DMS79 (cell line): ENCODE data around the gene TPSAB1.
"Not testable (repeated sequence)": the region's sequence is repeated elsewhere in the genome, so short reads cannot be mapped to it uniquely, and the experiment has no call there.

Experiments
- DNase-seq: peaks from one replicate; lab custom pipeline; 2025; lab: John Stamatoyannopoulos, UW

The TPSAB1 gene

DNA sequence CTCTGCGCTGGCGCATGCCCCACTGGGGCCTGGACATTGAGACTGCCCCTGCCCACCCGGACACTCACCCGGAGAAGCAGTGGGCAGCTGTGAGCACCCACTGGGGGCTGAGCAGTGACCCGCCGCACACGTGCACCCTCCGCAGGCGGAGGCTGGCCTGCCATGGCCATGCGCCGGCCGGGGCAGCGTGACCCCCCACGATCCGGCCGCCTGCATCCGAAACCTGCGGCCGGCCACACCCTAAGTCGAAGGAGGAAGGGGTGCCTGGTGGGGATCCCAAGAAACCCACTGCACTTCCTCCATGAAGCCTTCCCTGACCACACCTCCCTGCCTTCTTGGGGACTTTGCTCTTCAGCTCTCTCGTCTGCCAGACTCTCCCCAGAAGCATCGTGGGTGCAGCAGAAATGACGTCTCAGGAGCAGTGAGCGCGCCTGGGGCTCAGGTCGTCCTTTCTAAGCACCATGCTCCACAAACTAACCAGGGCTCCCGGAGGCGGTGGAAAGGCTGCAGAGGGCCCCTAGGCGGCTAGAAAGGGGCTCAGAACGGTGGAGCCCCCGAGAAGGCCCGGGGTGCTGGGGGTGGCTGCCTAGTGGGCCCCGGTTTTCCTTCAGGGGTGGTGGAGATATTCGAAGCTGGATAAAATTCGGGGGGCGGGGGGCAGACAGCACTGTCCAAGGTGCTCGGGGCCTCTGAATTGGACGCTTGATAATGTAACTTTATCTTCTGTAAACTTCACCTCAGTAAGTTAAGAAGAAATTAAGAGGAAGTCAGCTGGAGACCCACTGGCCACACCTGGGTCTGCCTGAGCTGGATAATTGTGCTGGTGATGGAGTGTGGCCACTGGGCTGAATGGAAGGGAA lies 16.9 kb upstream of the TPSAB1 start:
- no peak for DNase-seq

DNA sequence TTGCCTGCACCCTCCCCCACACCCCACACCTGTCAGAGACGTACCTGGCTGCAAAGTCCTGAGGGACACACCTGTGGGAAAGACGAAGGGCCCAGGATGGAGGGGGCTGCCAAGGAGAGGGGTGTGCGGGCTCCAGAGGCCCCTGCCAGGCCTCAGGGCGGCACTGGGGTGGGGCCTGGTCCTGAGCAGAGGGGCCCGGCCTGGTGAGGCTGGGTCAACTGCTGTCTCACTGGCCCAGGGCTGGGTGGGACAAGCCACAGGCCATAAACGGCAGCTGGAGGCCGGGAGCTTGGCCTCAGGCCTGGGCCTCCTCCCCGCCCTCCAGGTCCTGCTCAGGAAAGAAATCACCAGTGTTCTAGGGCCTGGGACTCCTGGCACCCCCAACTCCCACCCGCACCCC lies 15.9 kb upstream of the TPSAB1 start:
- no peak for DNase-seq

DNA sequence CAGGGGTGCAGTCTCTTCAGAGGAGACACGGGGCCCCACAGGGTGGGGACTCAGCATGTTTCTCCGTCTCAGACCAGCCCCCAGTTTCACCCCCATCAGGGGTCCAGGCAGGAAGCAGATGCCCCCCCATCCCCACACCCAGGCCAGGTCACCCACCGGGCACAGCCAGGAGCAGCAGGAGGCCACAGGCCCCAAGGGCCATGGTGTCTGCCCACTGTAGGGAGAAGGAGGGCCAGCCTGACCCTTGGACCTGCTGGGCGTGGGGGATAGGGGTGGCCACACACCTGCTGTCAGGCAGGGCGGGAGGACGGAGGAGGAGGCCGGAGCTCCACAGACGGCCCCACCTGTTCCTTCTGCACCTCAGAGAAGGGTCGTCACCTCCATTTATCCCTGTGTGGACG lies 15.5 kb upstream of the TPSAB1 start, which contains the start of gene TPSG1:
TSS of gene TPSG1 (minus strand) at position 218 of the 401 bp plus-strand sequence. CDS start at position 202, 16 bp downstream.
- DNase-seq: no peak

DNA sequence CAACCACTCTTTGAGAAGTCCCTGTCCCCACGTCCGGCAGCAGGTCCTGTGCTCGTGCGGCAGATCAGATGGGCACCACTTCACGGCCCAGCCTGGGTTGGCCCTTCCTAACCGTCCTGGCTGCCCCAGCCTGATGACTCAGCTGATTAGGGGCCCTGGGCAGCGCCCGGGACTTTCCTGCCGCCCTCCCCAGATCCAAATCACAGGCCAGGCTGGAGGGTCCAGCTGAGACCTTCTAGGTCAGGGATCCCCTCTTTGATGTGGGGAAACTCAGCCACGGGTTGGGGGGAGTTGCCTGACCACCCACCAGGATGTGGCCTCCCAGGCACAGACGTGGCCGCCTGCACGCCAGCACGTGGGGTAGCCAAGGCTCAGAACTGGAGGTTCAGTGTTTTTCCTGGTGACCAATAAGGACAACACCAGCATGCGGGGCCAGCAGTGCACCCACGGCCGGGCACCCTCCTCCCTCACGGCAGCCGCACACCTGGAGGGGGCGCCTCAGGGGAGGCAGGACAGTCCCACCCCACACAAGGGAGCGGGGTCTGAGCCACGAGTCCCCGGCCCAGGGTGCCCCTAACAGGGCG lies 14.7 kb upstream of the TPSAB1 start:
- not testable (repeated sequence) for DNase-seq

DNA sequence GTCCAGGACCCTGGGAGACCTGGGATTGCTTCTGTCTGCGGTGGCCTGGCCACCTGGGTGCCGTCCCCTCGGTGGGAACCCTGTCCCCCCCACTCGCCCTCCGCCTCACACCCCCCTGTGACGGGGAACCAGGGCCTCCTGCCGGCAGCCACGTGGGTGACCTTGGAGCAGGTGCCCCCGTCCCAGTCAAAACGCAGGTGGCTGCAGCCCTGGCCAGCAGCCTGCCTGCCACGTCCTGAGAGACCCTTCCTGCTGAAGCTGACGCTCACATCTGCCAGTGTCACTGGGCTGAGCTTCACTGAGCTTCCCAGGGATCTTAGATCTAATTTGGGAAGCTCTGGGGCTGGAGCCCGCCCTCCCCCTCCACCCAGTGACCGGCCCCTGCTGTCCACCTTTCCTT lies 13.8 kb upstream of the TPSAB1 start:
- DNase-seq: not testable (repeated sequence)

DNA sequence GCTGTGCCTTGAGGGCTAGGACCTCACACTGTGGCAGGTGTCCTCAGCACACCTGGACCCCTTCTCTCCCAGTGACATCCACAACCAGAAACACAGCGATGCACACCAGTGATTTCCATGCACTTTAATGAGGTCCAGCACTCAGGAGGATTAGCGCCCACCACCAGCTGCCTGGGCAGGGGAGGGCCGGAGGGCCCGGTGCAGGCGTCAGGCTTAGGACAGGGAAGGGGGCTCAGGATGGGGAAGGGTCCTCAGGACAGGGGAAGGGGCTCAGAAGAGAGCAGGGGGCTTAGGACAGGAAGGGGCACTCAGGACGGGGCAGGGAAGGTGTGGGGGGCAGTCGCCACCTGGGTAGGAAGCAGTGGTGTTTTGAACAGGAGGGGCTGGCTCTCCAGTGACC lies 12.3 kb upstream of the TPSAB1 start:
- DNase-seq: not testable (repeated sequence)

DNA sequence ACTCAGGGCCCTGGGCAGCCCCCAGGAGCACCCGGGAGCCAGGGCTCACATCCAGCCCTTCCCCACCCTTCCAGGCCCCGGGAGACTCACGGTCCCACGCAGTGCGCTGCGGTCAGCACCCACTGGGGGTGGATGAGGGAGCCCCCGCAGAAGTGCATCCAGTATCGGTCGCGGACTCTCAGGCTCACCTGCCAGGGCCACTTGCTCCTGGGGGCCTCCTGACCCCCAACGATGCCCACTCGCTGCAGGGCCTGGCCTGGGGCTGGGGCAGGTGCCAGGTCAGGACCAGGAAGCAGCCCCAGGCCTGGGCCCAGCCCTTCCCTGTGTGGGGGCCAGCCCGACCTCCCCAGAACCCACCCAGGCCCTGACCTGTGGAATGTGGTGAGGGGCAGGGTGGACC lies 11.0 kb upstream of the TPSAB1 start:
- DNase-seq: not testable (repeated sequence)

DNA sequence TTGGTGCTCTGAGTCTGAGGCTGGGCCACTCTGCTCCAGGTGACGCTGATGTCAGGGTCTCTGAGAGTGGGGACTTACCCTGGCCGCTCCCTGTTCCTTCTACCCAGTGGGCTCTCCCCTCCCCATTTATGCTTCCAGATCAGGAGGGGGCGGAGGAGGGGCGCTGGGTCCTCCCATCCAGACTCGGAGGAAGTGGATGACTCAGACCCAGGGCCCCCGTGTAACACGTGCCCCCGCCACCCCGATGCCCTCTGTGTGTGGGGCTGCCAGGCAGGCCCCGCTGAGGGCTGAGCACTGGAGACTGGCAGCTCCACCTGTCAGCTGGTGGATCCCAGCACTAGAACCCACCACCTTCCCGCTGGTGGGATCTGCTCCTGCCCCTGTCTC lies 10.4 kb upstream of the TPSAB1 start, which contains the start of gene TPSB2:
TSS of gene TPSB2 (minus strand) at position 101 of the 387 bp plus-strand sequence. CDS start 233 bp downstream, outside the sequence.
- DNase-seq: not testable (repeated sequence)

DNA sequence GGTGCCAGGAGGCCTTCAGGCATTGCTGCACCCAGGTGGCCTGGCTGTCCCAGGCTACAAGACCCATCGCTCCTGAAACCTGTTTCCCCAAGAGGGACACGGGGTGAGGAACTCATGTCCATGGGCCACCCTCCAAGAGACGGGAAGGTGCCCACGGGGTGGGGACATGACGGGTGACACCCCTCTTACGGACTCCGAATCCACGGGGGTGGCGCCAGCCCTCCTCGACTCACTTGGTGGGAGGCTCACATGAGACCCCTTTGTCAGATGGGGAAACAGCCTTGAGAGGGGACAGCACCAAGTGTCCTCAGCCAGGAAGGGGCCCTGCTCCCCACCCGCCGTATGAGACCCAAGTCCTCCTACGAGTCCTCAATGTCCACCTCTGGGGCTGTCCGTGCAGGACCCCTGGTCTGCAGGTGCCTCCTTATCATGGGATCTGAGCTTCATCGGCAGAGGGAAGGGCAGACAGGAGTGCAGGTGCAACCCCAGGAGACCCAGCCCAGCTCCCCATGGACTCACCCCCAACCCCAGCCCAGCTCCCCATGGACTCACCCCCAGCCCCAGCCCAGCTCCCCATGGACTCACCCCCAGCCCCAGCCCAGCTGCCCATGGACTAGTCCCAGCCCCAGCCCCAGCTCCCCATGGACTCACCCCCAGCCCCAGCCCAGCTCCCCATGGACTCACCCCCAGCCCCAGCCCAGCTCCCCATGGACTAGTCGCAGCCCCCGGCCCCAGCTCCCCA lies 9.9 kb upstream of the TPSAB1 start:
- not testable (repeated sequence) for DNase-seq

DNA sequence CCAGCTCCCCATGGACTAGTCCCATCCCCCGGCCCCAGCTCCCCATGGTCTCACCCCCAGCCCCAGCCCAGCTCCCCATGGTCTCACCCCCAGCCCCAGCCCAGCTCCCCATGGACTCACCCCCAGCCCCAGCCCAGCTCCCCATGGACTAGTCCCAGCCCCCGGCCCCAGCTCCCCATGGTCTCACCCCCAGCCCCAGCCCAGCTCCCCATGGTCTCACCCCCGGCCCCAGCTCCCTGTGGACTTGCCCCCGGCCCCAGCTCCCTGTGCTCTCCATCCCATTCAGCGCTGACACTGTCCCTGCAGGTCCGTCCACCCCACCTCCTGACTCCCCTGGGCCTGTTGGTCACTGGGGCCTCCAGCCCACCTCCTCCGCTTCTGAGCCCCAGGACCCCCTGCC lies 9.2 kb upstream of the TPSAB1 start:
- not testable (repeated sequence) for DNase-seq

DNA sequence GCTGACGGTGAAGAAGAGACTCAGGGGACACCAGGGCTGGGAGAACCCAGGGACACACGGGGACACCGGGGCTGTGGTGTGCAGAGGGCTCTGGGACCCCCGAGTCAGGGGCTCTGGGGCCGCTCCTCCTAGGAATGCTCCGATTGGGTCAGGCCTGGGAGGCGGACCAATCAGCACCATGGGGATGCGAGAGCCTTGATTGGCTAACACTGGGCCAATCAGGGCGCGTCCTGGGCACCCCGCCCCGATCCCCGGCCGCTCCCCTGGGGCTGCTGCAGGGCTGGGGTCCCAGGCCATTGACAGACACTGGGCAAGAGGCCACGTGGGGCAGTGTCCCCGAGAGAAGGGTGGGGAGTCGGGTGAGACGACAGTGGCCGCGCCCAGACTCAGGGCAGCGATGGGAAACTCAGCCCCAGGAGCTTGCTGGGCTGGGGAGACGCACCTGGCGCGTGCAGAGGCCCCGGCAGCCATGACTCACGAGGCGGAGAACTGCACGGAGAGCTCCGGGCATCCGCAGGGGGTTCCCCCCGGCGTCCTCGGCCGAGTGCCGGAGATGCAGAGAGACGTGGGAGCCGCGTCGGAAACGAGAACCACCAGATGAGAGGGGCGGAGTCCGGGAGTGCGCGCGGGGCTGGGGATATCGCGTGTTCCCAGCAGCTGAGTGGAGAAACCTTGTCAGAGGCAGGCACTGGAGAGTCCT lies 8.3 kb upstream of the TPSAB1 start:
- not testable (repeated sequence) for DNase-seq

DNA sequence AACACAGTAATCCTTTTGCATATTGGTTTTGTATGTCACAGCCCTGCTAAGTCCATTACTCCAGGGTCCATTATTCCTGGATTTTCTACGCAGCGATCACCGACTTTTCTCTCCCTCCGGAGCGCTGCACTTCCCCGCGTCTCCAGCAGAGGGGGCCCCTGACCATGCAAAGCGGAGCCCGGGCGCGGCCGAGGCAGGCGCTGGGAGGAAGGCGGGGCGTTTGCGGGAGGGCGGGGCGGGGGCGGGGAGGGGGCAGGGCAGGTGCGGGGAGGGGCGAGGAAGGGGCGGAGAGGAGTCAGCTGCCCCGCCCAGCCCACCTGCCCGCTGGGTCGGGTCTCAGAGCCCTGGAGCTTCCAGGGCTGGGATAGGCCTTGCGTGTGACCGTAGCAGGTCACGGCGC lies 3.8 kb upstream of the TPSAB1 start:
- not testable (repeated sequence) for DNase-seq

DNA sequence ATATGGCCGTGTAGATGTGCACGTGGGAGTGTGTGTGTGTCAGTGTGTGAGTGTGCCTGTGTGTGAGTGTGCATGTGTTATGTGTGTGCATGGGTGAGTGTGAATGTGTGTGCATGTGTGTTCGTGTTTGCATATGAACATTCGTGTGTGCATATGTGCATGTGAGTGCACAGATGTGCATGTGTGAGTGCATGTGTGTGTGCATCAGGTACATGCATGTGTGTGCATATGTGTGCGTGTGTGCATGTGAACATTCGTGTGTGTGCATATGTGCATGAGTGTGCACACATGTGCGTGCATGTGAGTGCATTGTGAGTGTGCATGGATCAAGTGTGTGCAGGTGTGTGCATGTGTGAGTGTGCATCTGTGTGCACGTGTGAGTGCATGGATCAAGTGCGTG lies 2.5 kb upstream of the TPSAB1 start:
- DNase-seq: no peak

DNA sequence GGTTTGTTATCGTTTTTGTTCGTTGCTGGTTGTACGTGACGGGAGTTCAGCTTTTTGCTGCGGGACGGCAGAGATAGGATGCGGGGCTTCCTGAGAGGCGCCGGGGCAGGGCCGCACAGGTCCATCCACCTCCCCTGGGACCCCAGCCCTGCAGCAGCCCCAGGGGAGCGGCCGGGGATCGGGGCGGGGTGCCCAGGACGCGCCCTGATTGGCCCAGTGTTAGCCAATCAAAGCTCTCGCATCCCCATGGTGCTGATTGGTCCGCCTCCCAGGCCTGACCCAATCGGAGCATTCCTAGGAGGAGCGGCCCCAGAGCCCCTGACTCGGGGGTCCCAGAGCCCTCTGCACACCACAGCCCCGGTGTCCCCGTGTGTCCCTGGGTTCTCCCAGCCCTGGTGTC lies 1.6 kb upstream of the TPSAB1 start:
- DNase-seq: not testable (repeated sequence)

DNA sequence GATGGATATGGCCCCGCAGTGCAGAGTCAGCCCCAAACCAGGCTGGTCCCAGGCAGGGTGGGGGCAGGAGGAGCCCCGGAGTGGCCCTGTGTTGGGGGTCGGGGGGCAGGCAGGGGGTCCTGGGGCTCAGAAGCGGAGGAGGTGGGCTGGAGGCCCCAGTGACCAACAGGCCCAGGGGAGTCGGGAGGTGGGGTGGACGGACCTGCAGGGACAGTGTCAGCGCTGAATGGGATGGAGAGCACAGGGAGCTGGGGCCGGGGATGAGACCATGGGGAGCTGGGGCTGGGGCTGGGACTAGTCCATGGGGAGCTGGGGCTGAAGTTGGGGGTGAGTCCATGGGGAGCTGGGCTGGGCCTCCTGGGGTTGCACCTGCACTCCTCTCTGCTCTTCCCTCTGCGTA lies 930 bp upstream of the TPSAB1 start:
- DNase-seq: not testable (repeated sequence)

DNA sequence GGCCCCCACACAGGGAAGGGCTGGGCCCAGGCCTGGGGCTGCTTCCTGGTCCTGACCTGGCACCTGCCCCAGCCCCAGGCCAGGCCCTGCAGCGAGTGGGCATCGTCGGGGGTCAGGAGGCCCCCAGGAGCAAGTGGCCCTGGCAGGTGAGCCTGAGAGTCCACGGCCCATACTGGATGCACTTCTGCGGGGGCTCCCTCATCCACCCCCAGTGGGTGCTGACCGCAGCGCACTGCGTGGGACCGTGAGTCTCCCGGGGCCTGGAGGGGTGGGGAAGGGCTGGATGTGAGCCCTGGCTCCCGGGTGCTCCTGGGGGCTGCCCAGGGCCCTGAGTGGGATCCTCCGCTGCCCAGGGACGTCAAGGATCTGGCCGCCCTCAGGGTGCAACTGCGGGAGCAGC lies 576 bp downstream of the TPSAB1 start:
- not testable (repeated sequence) for DNase-seq

DNA sequence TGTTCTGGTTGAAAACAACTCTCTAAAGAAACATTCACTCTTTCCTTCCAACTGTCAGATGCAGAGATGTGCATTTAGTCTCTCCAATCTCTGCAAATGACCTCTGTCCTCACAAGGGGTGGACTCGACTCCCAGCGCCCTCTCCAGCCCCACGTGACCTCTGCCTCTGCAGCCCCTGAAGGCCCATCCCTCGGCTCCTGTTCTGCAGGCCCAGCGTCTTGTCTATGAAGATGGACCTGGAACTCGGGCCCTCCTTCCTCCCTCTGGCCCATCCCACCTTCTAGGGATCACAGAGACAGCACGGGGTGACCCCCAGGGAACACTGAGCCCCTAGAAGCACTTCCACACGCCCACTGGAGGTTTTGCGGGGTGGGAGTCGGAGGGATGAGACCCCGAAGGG lies 2.9 kb downstream of the TPSAB1 start:
- not testable (repeated sequence) for DNase-seq

DNA sequence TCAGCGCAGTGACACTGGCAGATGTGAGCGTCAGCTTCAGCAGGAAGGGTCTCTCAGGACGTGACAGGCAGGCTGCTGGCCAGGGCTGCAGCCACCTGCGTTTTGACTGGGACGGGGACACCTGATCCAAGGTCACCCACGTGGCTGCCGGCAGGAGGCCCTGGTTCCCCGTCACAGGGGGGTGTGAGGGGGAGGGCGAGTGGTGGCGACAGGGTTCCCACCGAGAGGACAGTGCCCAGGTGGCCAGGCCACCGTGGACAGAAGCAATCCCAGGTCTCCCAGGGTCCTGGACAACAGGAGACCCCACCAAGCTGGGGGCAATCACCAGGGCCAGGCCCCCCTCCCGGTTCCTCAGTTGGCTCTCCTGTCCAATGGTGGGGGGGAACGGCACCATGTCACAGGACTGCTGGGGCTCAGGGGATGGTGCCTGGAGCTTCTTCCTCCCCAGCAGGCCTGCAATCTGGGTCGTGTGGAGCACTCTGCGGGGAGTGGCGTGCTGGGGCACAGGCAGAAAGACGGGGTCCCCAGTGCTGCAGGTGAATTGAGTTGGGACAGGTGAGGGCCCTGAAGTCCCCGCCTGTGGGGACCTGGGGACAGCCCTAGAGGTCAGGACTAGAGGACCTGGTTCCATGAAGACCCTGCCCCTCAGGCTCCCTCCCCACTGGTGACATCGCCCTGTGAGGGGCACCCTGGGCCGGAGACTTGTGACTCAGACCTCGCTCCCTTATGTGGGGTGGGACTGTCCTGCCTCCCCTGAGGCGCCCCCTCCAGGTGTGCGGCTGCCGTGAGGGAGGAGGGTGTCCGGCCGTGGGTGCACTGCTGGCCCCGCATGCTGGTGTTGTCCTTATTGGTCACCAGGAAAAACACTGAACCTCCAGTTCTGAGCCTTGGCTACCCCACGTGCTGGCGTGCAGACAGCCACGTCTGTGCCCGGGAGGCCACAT lies 3.7 kb downstream of the TPSAB1 start:
- DNase-seq: not testable (repeated sequence)

DNA sequence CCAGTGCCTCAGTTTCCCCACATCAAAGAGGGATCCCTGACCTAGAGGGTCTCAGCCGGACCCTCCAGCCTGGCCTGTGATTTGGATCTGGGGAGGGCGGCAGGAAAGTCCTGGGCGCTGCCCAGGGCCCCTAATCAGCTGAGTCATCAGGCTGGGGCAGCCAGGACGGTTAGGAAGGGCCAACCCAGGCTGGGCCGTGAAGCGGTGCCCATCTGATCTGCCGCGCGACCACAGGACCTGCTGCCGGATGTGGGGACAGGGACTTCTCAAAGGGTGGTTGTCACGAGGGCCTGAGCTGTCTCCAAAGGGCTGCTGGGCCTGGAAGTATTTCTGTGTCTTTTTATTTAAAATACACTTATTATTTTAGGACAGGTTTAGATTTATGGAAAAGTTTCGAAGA lies 4.4 kb downstream of the TPSAB1 start:
- DNase-seq: no peak

DNA sequence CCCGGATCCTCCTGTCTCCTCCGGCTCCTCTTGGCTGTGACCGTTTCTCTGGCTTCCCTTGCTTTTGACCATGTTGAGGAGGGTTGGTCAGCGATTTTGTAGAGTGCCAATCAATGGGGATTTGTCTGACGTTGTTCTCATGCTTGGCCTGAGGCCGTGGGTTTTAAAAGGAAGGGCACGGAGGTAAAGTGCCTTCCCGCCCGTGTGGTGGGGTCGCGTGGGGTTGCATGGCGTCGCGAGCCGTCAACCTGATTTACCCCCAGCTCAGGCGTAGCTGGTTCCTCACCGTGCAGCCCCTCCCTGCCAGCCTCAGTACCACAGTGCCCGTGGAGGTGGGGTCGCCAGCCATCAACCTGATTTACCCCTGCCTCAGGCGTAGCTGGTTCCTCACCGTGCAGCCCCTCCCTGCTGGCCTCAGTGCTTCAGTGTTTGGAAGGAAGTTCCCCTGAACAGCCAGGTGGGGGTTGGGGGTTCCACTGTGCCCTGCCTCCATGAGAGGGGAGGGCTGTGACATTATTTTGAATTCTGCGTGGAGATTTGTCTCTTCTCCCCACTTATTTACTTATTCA lies 5.0 kb downstream of the TPSAB1 start:
- DNase-seq: no peak
